ENCODE results near the gene TPCN2.

TPCN2 gene

GRCh38 chr11:69040581-69041260, 8.0 kb upstream of the TPCN2 start:
- no peak for TF ChIP-seq CTCF (IDR thresholded peaks at IDR 0.05)
- H3K4me1 ChIP-seq = peaks cover 0 to 34% (median 11%) of the 10 kb centered on the region in 4 donors
- intact Hi-C loops (cut with DNase I; ENCODE audit: low total_unique reads) = no loop called here
- H3K27me3 ChIP-seq = peaks cover 0 to 2% of the 10 kb centered on the region in 2 donors
- H3K9me3 ChIP-seq = no peaks in the 10 kb centered on the region
- no peak overlapping the region for H3K4me3 ChIP-seq
- no peaks in the 10 kb centered on the region for H3K36me3 ChIP-seq
- H3K27ac ChIP-seq = no peak overlapping the region
- DNase-seq = no peak

DNA sequence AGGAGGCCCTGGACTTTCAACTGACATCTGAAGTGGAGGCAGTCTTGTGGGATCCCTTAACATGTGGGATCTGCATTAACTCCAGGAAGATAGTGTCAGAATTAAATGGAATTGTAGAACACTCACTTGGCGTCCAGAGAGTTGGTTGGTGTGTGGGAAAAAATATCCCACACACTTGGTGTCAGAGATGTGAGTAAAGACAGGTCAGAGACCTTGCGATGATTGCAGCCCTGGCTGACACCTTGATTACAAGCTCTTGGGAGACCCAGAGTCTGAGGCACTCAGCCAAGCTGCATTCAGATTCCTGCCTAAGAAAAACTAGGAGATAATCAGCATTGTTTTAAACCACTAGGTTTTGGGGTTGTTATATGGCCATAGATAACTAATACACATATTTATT, 7.2 kb upstream of the TPCN2 start:
- Histone ChIP-seq H3K9me3 (no peaks in the 10 kb centered on the region), H3K4me1 (peaks cover 0 to 26% (median 5%) of the 10 kb centered on the region in 4 donors), H3K36me3 (no peaks in the 10 kb centered on the region), H3K4me3 (no peak overlapping the region), H3K27me3 (no peaks in the 10 kb centered on the region), H3K27ac (no peak overlapping the region)
- intact Hi-C loops (cut with DNase I; ENCODE audit: low total_unique reads) = no loop called here
- no peak for TF ChIP-seq CTCF (IDR thresholded peaks at IDR 0.05)
- no peak for DNase-seq

GRCh38 chr11:69044111-69045013, 4.4 kb upstream of the TPCN2 start:
- DNase-seq = peak; percentile 69 to 91
- H3K9me3 ChIP-seq = no peaks in the 10 kb centered on the region
- intact Hi-C loops (cut with DNase I; ENCODE audit: low total_unique reads) = loop anchor here (5.0 kb wide), 1 partner anchor 32 kb away; the partner anchor contains the start of gene MRGPRF
- H3K36me3 ChIP-seq = no peaks in the 10 kb centered on the region
- peaks cover 0 to 23% (median 10%) of the 10 kb centered on the region in 4 donors for H3K4me1 ChIP-seq
- peak overlapping the region; percentile 47 to 74 for H3K27ac ChIP-seq
- peak; percentile 65 to 73 for TF ChIP-seq CTCF (IDR thresholded peaks at IDR 0.05)
- H3K27me3 ChIP-seq = no peaks in the 10 kb centered on the region
- no peak overlapping the region for H3K4me3 ChIP-seq

DNA sequence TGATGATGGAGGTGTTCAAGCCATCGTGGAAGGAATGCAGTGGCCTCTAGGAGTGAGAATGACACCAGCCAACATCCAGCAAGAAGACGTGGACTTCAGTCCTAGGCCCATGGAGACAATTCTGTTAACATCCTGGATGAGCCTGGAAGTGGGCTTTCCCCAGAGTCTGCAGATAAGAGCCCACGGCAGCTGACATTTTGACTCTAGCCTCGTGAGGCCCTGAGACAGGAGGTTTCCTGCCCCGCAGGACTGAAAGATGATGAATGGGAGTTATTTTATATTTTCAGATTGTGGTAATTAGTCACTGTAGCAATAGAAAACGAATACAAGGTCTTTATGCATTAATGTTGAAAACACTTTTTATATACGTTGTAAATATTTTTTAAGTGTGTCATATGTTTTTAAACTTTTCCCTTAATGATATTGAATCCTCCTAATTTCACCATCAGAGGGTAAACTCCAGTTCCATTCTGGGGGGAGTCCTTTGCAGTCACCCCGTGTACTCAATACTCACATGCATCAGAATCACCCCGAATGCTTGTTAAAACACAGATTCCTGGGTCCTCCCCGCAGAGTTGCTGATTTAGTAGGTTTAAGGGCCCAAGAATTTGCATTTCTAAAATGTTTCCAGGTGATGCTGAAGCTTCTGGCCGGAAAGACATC, 570 bp upstream of the TPCN2 start:
- Histone ChIP-seq H3K27me3 (no peaks in the 10 kb centered on the region), H3K4me1 (peaks cover 0 to 61% (median 42%) of the 10 kb centered on the region in 4 donors), H3K4me3 (peak overlapping the region; percentile 95 to 100), H3K27ac (peak overlapping the region; percentile 94 to 99), H3K36me3 (peaks cover 0 to 1% (median 0%) of the 10 kb centered on the region in 3 donors), H3K9me3 (no peaks in the 10 kb centered on the region)
- no peak for TF ChIP-seq CTCF (IDR thresholded peaks at IDR 0.05)
- intact Hi-C loops (cut with DNase I; ENCODE audit: low total_unique reads) = loop anchor here (5.0 kb wide), 1 partner anchor 36 kb away; the partner anchor contains the start of gene MRGPRF
- no peak for DNase-seq

DNA sequence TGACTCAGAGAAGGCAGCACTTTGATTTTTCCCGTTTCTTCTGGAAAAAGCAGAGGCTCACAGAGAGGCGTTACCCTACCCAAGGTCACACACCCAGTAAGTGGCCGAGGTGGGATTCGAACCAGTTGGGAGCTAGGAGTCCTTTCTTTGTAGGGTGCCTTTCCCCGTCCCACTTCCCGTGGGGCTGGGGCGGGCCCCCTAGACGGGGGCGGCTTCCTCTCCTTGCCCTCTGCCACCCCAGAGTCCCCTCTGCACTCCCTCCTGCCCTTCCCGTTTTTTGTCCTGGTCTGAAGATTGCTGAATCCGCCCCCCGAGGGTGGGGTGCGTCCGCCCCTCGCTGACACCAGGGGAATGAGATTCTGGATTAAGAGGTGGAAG, 747 bp downstream of the TPCN2 start:
- Histone ChIP-seq H3K27me3 (no peaks in the 10 kb centered on the region), H3K36me3 (peaks cover 6 to 14% (median 9%) of the 10 kb centered on the region in 3 donors), H3K27ac (peak overlapping the region; percentile 94 to 99), H3K9me3 (no peaks in the 10 kb centered on the region), H3K4me1 (peaks cover 0 to 54% (median 41%) of the 10 kb centered on the region in 4 donors), H3K4me3 (peak overlapping the region; percentile 95 to 100)
- intact Hi-C loops (cut with DNase I; ENCODE audit: low total_unique reads) = loop anchor here (5.0 kb wide), 1 partner anchor 37 kb away; the partner anchor contains the start of gene MRGPRF
- no peak for DNase-seq
- TF ChIP-seq CTCF (IDR thresholded peaks at IDR 0.05) = no peak

Measured in tibial artery (tissue), 4 donors.